HG03565 (cell line): ENCODE measurements around the gene PAPPA.

Experiments
- ATAC-seq: cut with Tn5 transposase; IDR thresholded peaks from one replicate; pipeline ENCODE4 v1.9.1; 2021; ENCODE audit warnings: mild to moderate bottlenecking, moderate library complexity; ENCODE audit not compliant: unreplicated experiment

Gene PAPPA

DNA sequence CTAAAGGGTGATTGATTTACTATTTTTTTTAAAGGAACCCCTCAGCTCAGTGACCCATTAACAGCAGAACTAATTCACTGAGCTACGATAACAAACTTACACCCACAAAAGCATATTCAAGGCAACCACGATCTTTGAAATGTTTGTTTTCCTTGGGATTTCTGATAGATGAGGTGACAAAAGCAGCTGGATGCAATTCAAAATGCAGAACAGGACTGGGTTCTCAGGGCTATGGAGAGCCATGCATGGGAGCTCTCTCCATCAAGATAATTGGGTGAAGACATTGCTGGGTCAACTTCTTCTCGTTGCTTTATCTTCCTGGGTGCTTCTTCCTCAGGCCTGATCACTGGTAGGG is 60.1 kb downstream of the PAPPA start:
- no peak for ATAC-seq

DNA sequence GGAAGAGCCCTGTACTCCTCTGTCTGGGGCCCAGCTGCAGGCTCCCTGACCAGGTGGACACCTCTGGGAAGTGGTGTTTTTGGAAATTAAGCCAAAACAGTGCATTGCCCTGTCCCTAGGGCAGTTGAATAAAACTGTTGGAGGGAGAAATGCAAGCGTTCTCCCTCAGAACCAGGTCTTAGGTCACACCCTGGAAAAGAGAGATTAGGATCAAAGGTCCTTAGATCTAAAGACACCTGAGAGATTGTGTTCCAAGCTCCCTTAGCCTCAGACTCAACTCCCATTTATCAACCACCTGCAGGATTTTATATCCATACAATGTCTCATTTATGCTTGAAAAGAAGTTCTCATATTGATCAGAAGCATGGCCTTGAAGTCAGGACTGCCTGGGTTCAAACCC is 64.8 kb downstream of the PAPPA start:
- no peak for ATAC-seq

- no peak for ATAC-seq
Measured at GRCh38 chr9:116219686-116220085, 66.1 kb downstream of the PAPPA start.

DNA sequence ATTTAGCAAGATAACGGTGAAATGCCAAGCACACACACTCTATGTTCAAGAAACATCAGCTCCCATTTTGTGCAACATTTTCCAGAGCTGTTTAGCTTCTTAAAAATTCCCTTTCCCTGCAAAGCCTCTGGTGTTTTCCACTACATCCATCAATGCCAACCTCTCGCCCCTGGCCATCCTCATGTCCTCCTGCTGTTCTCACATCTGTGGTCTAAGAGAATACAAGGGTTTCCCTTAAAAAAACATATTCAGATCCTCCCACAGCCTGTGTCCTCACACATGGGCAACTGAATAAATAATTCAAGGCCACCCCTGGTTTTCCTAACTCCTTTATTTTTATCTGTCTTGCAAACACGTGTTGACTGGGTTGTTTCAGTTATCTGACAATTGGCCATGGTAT is 70.3 kb downstream of the PAPPA start:
- ATAC-seq: no peak

- ATAC-seq: no peak
Measured at GRCh38 chr9:116230051-116230632, 76.6 kb downstream of the PAPPA start.

DNA sequence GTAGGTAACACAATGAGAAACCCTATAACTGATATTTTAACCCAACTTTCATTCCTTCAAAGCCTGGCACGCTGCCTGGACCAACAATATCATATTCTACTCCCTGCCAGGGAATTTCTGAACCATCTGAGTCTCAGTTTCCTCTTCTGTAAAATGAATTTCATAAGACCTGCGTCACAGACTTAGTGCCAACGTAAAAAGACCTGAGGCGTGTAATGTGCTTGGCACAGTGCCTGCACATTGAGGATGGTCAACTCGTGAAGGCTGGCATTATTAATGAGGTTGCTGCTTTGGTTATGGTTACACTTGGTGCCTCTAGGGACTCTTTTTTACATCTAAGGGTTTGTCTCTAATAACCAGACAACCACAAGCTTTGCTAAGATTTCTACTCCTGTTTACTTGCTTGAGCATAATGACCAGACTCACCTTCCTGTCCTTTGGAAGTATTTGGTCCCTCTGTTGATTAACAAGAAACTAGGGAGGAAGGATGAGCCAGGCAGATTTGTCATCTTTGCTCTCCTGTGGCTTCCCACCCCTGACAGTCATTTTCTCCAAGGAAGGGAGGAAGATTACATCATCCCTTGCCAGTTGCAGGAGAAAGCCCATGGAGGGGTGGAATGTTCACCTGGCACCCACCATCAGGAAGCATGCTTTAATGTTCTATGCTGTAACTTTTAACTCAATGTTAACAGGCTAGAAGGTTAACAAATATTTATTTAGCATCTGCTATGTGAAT is 79.0 kb downstream of the PAPPA start:
- ATAC-seq: no peak

- no peak for ATAC-seq
Measured at GRCh38 chr9:116233160-116233530, 79.6 kb downstream of the PAPPA start.

DNA sequence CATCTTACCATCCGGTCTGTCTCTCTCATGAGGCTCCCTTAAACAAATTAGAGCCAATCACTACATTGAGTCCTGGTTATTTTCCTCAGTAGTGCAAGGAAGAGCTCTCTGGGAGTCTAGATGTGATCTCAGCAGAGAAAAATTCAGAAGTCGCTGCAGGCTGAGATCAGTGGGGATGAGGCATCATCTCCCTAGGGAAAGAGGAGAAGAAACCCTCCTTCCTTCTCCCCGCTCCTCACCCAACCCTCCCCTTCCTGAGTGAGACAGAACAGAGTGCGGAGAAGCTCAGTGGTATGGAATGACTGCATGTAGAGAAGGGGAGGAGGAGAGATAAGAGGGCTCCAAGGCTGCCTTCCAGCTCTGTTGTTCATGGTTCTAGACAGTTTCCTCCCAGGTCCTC is 80.5 kb downstream of the PAPPA start:
- ATAC-seq: no peak

DNA sequence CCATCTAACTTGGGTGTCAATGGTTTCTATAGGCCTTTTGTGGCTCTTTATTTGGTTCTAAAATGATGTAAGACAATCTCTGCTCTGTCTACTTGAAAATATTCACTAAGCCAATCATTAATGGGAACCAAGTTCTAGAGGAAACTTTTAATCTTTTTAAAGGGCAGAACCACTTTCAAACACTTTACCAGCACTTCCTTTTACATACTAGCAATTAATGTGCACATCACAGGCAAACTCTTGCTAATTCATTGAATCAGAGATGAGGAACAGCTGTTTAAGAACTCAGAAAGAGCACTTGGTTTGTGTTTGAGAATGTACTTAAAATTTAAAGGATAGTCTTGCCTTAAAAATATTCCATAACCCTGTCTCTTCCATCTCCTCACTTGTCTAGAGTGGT is 83.4 kb downstream of the PAPPA start:
- ATAC-seq: no peak

DNA sequence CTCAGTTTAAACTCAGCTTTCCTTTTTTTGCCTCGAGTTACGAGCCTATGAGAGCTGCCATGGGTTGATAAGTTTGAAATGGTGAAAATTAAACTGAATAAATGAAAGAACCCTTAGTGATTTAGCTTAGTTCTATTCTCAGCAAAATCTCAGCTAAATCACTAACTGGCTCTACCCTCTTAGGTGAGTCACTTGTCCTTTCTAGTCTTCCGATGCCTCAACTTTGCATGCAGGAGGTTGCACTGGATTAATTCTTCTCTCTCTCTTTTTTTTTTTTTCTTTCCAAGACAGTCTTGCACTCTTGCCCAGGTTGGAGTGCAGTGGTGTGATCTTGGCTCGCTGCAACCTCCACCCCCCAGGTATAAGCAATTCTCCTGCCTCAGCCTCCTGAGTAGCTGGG is 83.9 kb downstream of the PAPPA start:
- no peak for ATAC-seq

DNA sequence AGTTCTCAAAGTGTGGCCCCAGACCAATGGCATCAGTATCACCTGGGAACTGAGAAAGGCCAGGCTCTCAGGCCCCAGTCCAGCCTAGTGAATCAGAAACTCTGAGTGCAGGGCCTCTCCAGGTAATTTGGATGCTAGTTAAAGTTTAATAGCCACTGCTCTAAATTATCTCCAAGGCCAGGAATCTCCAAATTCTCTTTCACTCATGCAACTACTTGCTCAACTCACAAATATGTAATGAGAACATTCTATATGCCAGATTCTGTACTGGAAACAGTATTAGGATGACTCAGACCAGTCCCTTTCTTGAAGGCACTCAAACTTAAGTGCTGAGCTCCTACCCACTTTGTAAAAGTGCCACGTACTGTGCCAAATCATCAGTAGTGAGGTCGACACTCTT is 84.6 kb downstream of the PAPPA start:
- no peak for ATAC-seq

DNA sequence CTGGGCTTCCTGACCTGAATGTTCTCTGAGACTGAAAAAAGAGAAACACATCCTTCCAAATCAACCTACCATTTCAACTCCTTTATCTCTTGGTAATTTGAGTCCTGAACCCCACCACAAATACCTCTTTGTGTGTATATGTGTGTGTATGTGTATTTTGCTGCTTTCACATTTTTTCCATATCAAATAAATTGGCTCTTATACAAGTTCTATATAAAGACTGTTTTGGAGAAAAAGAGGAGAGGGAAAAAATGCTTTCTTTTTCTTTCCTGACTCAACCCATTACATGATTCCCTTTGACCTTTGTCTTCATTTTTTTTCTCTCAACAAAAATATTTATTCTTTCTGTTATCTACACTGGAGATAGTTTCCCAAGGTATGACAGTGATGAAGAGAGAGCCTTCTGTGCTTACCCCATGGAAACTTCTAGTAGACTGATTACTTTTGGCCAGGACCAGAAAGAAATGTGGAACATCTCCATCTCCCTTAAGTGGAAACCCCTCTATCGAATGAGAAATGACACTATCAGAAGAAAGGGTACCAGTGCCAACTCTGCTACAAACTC is 85.3 kb downstream of the PAPPA start:
- no peak for ATAC-seq

DNA sequence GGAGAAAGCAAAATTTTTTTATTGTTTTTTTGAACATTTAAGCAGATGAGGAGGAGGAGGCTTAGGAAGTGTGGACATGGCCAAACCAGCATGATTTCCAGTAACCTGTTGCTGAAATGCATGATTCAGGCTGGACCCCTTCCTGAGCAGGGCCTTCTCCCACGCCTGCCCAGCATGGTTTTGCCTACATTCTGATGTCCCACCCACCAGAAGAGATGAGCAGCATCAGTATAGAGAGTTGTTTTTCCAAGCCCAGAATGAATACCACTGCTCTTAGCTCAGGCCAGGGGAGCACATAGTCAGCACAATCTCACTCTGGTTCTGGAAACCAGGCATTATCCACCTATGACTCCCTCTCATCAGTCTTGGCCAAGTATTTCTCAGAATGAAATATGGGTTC is 90.1 kb downstream of the PAPPA start:
- ATAC-seq: no peak

GRCh38 chr9:116247284-116247683 is 93.7 kb downstream of the PAPPA start:
- no peak for ATAC-seq

DNA sequence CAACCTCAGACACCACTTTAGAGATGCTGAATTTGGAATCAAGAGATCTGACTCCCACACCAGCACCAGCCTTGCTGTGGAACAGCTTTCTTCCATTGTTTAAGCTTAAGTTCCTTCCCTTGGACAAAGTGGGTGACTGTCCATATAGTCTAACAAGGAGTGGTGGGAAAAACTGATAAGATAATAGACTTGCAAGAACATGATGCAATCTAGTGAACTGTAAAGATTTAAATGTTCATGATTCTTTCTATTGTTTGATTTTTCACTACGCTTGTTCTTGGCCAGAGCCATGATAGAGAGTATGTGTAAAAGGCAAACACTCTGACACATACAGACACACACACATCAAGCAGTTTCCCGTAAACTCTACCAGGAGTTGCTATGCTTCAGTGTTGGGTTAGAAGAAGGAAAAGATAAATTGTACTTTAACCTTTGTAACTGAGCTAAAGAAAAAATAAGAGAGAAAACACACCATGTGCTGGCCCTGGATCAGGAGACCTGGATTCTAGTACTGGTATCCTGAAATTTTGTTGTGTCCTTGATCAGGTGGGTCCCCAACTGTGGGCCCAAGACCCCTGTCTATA is 94.3 kb downstream of the PAPPA start:
- no peak for ATAC-seq

DNA sequence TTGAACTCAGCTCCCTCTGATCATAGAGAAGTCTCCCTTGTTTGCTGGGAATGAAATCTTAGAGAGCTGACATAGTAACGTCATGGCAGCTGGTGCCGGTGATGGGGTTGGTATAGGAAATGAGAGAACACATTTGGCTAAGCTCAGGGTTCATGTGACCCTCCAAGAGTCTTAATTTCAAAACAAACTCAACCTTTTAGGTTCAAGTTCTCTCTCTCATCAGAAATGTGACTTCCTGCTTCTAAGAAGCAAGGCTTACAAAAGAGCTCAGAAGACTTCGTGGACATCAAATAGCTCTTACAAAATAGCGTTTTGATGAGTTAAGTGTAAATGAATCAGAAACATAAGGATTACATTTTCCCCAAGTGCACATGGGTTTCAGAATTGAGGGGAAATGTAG is 97.3 kb downstream of the PAPPA start:
- ATAC-seq: no peak

DNA sequence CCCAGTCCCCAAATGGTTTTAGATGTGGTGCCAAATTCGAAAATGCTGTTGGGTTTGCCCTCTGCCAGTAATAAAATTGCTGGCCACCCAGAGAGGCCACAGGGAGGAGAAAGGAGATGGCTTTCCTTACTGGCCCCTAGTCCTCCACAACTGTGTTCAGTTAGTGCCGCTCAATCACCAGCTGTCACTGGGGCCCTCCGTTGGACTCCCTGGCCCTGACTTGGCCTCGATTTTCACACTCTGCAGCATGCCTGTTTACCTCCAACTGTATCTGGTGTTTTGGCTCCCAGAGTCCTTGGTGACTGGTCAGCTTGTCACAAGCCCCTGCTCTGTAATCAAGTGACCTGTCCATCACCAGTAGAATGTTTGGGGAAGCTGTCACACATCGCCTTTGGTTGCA is 97.8 kb downstream of the PAPPA start:
- no peak for ATAC-seq

- ATAC-seq: no peak
Measured at GRCh38 chr9:116260531-116260930, 106.9 kb downstream of the PAPPA start.

DNA sequence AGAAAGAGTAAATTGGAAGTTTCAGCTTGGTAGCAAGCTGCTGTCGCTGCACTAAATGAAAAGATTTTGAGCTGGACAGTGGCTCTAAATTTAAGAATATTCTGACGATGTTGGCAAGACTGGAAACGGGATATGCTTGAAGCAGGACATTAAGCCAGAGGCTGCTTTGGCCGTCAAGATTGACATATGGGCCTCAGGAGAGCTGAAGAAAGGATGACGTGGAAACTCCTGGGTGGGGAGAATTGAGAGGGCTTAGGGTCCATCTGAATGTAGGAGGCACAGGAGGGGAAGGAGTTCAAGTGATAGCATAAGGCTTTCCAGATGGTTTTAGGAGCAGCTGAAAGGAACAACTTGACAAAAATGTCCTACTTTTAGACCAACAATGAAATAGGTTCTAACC is 108.9 kb downstream of the PAPPA start:
- ATAC-seq: no peak

DNA sequence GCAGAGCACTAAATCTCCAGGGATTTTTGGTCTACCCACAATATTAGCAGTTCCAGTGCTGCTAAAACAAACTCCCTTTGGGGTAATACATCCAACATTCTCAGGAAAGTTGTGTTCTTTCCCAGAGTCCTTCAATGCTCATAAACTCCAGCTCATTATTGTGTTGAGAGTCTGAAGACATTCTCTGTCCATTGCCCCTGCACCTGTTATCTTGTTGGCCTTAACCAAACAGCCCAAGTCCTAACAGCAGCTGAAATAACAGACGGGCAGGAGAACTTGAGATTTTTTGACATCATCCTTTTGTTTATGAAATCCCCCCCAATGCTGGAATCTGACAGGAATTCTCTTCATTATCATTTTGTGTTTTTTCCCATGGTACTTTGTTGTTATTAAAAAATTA is 110.8 kb downstream of the PAPPA start:
- ATAC-seq: no peak

DNA sequence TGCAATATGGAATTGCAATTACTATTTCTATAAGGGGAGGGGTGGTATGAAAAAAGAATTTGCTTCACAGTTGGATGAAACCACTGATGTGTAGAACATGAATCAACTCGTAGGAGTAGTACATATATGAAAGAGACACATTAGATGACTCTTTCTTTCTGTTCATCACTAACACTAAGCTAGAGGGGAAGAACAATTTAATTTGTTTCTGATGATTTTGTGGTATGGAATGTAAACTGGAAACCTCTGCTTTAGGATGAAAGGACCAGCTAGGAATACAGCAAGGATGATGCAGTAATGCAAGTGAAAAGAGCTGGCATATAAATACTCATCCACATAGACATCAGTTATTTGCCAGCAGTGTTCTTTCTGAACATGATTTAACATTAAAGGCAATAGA is 113.4 kb downstream of the PAPPA start:
- ATAC-seq: no peak

- no peak for ATAC-seq
Measured at GRCh38 chr9:116269250-116269649, 115.7 kb downstream of the PAPPA start.
